NOMO-1 (cell line): ENCODE results near the gene GLYATL1B.

Experiments
- DNase-seq, 2 experiments: peaks; one replicate each; lab custom pipeline; 2025; ENCODE audit not compliant: unreplicated experiment in 2 of 2; lab: John Stamatoyannopoulos, UW

Gene GLYATL1B

GRCh38 chr11:59142530-59143507 lies 56.7 kb downstream of the GLYATL1B start, which contains the start of gene FAM111A:
FAM111A (plus strand) TSS chr11:59142856; CDS start chr11:59148873, 6,017 bp downstream.
- DNase-seq: peak; percentile 87 to 93

DNA sequence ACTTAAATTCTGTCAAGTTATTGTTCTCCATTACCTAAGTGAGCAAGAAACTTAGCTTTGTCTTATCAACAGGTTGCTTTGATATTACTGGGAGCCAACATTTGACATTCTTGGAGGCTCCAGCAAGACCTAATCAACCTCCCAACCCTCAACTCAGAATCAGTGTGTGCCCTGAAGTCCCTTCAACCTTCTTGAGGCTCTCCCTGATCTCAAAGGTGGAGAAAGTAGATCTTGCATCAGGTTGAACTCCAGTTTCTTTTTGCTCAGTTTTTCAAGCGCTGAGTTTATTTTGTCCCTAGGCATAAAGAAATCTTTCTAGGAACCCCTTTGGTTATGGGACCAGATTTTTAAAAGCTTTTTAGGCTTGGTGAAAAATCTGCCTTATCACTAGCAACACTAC lies 58.0 kb downstream of the GLYATL1B start:
- peak in 1 of 2 experiments; percentile 18 for DNase-seq
